ENCODE data around the gene AQP2.

The AQP2 gene

DNA sequence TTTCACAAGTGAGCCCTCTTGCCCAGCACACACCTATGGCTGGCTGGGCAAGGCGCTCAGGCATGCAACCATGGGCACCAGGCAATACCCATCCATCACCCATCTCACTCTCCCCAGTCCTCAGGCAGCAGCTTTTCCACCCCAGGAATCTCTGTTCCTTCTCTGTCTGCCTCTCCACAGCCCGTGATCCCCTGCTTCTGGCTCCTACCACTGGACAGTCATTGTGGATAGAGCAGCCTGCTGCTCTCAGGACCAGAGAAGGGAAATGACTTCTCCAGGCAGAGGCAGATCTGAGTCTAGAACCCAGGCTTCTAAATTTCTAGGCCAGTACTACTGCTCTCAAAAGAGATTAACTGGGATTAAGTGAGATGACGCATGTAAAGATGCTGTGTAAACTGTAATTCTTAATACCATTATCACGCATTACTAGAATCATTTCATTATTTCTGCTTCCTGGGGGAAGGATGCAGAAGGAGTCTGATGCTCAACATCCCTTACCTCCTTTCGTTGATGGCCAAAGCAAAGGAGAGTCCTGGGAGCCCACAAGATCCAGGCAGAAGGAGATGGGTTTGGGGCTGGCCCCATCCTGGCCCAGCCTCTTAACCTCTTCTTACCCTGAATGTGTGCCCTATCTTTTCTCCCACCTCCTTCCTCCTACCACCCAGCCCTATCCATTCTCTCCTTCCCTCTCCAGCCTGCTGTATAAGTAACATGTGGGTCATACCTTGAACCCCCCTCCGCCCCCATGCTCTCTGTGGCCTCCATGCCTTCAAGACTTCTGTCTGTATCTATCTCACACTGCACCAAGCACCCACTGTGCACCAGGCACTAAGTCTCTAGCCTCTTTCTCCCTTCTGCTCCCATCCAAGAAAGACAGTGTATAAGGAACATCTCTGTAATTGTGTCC lies 6.4 kb downstream of the AQP2 start:
- no peak for DNase-seq

GRCh38 chr12:49957570-49957967 lies 7.0 kb downstream of the AQP2 start:
- no peak for DNase-seq

- no peak for DNase-seq
These were observed 9.3 kb downstream of the AQP2 start for GRCh38 chr12:49959685-49960473.

DNA sequence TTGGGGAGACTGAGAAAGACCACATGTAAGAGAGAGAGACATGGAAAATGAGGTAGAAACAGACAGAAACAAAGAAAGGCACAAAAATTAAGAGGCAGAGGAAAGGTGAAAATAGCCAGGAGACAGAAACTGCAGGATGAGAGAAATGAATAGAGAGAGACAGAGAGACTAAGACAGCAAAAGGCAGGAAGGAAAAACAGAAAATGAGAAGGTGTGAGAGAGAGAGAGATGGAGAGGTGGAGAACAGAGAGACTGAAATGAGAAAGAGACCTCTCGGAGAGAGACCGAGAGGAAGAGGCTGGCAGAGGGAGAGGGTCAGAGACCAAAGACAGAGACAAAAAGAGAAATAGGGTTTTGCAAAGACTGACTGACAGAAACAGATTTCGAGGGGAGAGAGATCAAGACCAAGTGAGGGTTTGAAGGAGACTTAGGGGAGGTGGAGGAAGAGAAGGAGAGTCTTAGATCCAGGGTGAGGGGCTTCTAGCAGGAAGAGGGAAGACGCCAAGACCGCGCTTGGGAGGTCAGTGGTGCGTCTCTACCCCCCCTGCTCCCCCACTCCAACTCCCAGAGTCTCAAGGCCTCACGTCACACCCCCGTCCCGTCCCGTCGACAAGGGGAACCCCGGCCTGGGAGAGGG lies 10.1 kb downstream of the AQP2 start:
- no peak for DNase-seq

- no peak for DNase-seq
These were observed 10.8 kb downstream of the AQP2 start, which contains the start of gene AQP5 for GRCh38 chr12:49961111-49961922. Gene AQP5 (plus strand): TSS chr12:49961872. CDS start chr12:49962018, 146 bp downstream.

DNA sequence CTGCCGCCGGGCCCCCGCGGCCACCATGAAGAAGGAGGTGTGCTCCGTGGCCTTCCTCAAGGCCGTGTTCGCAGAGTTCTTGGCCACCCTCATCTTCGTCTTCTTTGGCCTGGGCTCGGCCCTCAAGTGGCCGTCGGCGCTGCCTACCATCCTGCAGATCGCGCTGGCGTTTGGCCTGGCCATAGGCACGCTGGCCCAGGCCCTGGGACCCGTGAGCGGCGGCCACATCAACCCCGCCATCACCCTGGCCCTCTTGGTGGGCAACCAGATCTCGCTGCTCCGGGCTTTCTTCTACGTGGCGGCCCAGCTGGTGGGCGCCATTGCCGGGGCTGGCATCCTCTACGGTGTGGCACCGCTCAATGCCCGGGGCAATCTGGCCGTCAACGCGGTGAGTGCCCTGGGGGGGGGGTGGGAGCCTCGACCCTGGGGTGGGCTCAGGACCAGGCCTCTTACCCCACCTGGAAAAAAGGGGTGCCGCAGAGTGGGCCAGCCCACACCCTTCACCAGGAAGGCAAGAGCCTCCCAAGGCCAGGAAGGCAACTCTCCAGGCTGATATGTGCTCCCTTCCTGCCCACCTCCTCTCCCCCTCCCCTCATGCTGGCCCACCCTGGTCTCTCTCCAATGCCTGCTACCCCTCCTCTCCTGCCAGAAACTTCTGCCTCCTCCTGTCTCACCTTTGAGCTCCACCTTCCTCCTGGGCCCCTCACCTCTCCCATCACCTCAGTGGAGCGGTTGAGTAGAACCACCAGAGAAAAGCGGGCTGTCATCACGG lies 11.6 kb downstream of the AQP2 start:
- DNase-seq, result no peak

- DNase-seq, result no peak
These were observed 12.6 kb downstream of the AQP2 start for GRCh38 chr12:49962861-49963765.

GRCh38 chr12:49963976-49964815 lies 13.7 kb downstream of the AQP2 start:
- DNase-seq, result no peak

DNA sequence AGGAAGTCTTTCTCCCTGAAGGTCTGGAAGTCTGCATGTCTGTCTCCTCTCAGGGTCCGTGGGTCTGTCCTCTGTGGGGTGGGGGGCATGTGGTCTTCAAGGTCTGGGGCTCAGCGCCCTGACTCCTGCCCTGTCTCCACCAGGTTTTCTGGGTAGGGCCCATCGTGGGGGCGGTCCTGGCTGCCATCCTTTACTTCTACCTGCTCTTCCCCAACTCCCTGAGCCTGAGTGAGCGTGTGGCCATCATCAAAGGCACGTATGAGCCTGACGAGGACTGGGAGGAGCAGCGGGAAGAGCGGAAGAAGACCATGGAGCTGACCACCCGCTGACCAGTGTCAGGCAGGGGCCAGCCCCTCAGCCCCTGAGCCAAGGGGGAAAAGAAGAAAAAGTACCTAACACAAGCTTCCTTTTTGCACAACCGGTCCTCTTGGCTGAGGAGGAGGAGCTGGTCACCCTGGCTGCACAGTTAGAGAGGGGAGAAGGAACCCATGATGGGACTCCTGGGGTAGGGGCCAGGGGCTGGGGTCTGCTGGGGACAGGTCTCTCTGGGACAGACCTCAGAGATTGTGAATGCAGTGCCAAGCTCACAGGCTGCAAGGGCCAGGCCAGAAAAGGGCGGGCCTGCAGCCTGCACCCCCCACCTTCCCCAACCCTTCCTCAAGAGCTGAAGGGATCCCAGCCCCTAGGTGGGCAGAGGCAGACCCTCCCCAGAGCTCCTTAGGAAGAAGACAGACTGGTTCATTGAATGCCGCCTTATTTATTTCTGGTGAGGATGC lies 14.5 kb downstream of the AQP2 start:
- no peak for DNase-seq

DNA sequence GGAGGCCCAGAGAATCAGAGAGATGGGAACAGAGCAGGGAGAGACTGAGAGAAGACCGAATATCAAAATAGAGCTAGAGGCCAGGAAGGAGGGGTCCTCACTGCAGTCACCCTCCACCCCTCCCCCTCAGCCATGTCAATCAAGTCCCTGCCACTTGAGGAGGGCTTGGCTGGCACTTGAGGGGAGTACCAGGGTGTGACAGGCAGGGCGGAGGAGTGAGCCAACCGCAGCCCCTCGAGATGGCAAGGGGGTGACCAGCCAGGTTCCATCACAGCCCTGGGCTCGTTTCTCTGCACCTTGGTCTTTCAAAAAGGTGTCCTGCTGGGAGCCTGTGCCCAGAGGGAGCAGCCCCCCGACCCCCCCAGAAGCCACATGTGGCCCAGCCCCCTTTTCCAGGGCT lies 15.3 kb downstream of the AQP2 start:
- no peak for DNase-seq

- no peak for DNase-seq
These were observed 16.0 kb downstream of the AQP2 start for GRCh38 chr12:49966511-49967041.

- peak; percentile 89 for DNase-seq
These were observed 16.7 kb downstream of the AQP2 start for GRCh38 chr12:49967042-49967776.

- no peak for DNase-seq
These were observed 17.3 kb downstream of the AQP2 start for GRCh38 chr12:49967777-49968250.

DNA sequence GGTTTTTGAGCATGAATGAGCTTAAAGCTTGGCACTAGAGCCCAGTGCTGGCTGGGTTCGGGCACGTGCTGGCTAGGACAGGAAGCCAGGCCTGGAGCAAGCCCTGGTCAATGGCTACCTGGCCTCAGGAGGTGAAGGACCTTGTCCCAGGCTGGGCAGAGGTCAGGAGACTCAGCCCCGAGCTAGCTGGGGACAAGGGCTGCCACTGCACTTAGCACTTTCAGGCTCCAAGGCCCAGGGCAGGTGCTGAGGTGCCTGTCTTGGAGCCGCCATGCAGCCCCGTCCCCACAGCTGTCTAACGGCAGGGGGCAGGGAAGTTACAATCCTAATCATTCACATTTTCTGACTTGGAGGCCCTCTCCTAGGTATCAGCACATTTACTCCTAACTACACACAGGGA lies 17.9 kb downstream of the AQP2 start:
- no peak for DNase-seq

GRCh38 chr12:49969027-49969426 lies 18.5 kb downstream of the AQP2 start:
- no peak for DNase-seq

GRCh38 chr12:49969651-49970429 lies 19.3 kb downstream of the AQP2 start:
- no peak for DNase-seq

- no peak for DNase-seq
These were observed 20.1 kb downstream of the AQP2 start for GRCh38 chr12:49970658-49971057.

Data from CD4-positive, alpha-beta T cell treated with Interleukin-10 for 1 hour (primary cell).